Measurements from ENCODE around the gene CUL9. TPM values are rescaled to one million over a fixed set of nuclear protein-coding genes. Genes with fewer than 3 reads are reported as not detected.

CUL9 gene
- total RNA-seq, 2 experiments from 2014 or later: 32.9 to 37.0 TPM

DNA sequence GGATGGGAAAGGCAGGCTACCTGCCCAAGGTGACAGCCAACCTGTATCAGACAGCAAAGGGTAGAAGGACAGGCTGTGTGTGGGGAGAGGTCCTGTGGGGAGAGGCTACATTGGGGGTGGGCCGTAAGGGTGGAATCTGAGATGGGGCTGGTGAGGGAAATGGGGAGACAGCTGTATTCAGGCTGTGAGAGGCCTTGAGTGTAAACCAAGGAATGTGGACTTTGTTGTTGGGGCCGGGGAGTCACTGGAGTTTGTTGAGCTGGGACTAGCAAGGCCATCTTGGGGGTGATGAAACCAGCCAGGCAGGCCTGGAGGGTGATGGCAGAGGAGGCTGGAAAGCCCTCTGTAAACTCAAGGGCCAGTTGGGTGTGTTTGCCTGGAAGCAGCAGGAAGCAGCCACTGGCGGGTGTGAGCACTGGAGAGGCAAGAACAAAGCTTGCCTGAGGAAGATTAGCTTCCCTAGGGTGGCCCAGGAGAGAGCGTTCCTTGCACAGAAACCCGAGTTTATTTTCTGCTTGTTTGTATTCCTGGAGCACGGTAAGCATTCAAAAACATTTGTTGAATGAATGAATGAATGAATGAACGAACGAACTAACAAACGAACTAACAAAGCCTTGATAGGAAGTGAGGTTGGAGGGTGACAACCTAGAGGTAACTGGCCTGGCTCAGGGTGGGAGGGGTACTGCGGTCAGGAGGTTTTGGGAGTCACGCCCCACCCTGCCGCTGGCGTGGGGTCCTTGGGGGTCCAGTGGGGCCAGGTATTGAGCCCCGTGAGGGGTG is 80.2 kb downstream of the CUL9 start:
- H3K27ac ChIP-seq (ENCODE audit: low read depth, low read length, poor library complexity, severe bottlenecking): no peak overlapping the region
- H3K9me3 ChIP-seq (ENCODE audit: low read length): no peaks in the 10 kb centered on the region
- ChIA-PET CTCF (ENCODE audit: unreplicated experiment) (no interaction called here), POLR2A (interaction anchor here (0.6 kb wide), 1 partner anchor 160 kb away, joined by 3 read pairs; no protein-coding TSS in a partner anchor)
- intact Hi-C loops (cut with micrococcal nuclease; ENCODE audit: unreplicated experiment): no loop called here
- no peaks in the 10 kb centered on the region for H3K4me1 ChIP-seq (ENCODE audit: insufficient read depth, low read length, poor library complexity, severe bottlenecking)
- no peaks in the 10 kb centered on the region for H4K20me1 ChIP-seq (ENCODE audit: insufficient read depth, low read length)
- H3K79me2 ChIP-seq (ENCODE audit: insufficient read depth, low read depth, low read length): no peaks in the 10 kb centered on the region
- no TSS peak for BruUV-seq (replicated peaks)
- DNase-seq (ENCODE audit: low spot score): no peak
- no peaks in the 10 kb centered on the region for H3K9me2 ChIP-seq (ENCODE audit: insufficient read depth, low read length)
- H3K36me3 ChIP-seq (ENCODE audit: insufficient read depth, low read length): no peaks in the 10 kb centered on the region
- H3K4me3 ChIP-seq (ENCODE audit: low read depth, low read length, poor library complexity, severe bottlenecking): no peak overlapping the region
- TF ChIP-seq EZH2phosphoT487 (IDR thresholded peaks at IDR 0.05; ENCODE audit: borderline replicate concordance, low read depth, low read length) (no peak), CTCF (conservative IDR thresholded peaks at IDR 0.05; ENCODE audit: low read length) (no peak)
- no peak overlapping the region for H3K4me2 ChIP-seq (ENCODE audit: low read length)
- H2AFZ ChIP-seq (ENCODE audit: low read length): no peak overlapping the region

- no peaks in the 10 kb centered on the region for H3K9me3 ChIP-seq (ENCODE audit: low read length)
- TF ChIP-seq CTCF (conservative IDR thresholded peaks at IDR 0.05; ENCODE audit: low read length): no peak
- no peak for TF ChIP-seq EZH2phosphoT487 (IDR thresholded peaks at IDR 0.05; ENCODE audit: borderline replicate concordance, low read depth, low read length)
- H3K4me1 ChIP-seq (ENCODE audit: insufficient read depth, low read length, poor library complexity, severe bottlenecking): no peaks in the 10 kb centered on the region
- no peaks in the 10 kb centered on the region for H3K36me3 ChIP-seq (ENCODE audit: insufficient read depth, low read length)
- no peaks in the 10 kb centered on the region for H3K9me2 ChIP-seq (ENCODE audit: insufficient read depth, low read length)
- no TSS peak for BruUV-seq (replicated peaks)
- no peak for DNase-seq (ENCODE audit: low spot score)
- no peaks in the 10 kb centered on the region for H4K20me1 ChIP-seq (ENCODE audit: insufficient read depth, low read length)
- no peaks in the 10 kb centered on the region for H3K79me2 ChIP-seq (ENCODE audit: insufficient read depth, low read depth, low read length)
- H3K4me2 ChIP-seq (ENCODE audit: low read length): no peak overlapping the region
- CTCF ChIA-PET (ENCODE audit: unreplicated experiment): no interaction called here
- no peak overlapping the region for H2AFZ ChIP-seq (ENCODE audit: low read length)
- intact Hi-C loops (cut with micrococcal nuclease; ENCODE audit: unreplicated experiment): loop anchor here (1.0 kb wide), 2 partner anchors 134 to 243 kb away; no protein-coding TSS in a partner anchor
- POLR2A ChIA-PET: no interaction called here
- no peak overlapping the region for H3K4me3 ChIP-seq (ENCODE audit: low read depth, low read length, poor library complexity, severe bottlenecking)
- H3K27ac ChIP-seq (ENCODE audit: low read depth, low read length, poor library complexity, severe bottlenecking): no peak overlapping the region
Observed at GRCh38 chr6:43262780-43263313, 80.9 kb downstream of the CUL9 start.
